Adrenal gland (tissue), 5 donors: ENCODE measurements around the gene DLK2.

Experiments
- POLR2A ChIP-seq, 2 donors: fragments of 450-650 bp; IDR thresholded peaks; one replicate each; pipeline ENCODE4 v1.6.1; 2017; ENCODE audit warnings: antibody characterized with exemption in 2 of 2, mild to moderate bottlenecking in 2 of 2, moderate library complexity in 1 of 2
- TF ChIP-seq, protein P1 (sequence below), 6 experiments: fragments of 450-650 bp in 4 of 6; fragments of 200-600 bp in 2 of 6; sonication (generic) in 1 of 6; IDR thresholded peaks; 1 replicate in 5 of 6; 2 replicates in 1 of 6; pipeline versions ENCODE4 v1.5.1 to v1.8.0; 2016 to 2021; ENCODE audit warnings: antibody characterized with exemption in 6 of 6, mild to moderate bottlenecking in 2 of 6, moderate library complexity in 1 of 6
- donor health status: DM: no; HTN: no; CAD: no.

DNA sequence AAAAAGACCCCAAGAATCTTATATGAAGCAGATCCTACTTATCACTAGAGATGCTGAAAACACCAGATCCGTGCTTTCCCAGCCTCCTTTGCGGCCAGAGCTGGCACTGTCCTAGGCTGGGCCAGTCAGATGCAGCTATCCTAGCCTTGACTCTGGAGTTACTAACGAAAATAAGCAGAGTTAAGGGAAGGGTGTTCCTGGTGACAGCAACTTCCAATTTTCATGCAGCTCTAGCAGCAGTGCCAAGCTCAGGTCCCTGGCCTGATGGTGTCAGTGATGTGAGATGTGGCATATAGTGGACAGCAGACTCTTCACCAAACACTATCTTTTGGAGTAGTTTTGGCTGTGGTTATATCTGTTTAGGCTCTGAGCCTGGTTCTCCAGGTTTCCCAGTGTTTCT, 53.6 kb downstream of the DLK2 start:
- TF ChIP-seq, protein P1, sequence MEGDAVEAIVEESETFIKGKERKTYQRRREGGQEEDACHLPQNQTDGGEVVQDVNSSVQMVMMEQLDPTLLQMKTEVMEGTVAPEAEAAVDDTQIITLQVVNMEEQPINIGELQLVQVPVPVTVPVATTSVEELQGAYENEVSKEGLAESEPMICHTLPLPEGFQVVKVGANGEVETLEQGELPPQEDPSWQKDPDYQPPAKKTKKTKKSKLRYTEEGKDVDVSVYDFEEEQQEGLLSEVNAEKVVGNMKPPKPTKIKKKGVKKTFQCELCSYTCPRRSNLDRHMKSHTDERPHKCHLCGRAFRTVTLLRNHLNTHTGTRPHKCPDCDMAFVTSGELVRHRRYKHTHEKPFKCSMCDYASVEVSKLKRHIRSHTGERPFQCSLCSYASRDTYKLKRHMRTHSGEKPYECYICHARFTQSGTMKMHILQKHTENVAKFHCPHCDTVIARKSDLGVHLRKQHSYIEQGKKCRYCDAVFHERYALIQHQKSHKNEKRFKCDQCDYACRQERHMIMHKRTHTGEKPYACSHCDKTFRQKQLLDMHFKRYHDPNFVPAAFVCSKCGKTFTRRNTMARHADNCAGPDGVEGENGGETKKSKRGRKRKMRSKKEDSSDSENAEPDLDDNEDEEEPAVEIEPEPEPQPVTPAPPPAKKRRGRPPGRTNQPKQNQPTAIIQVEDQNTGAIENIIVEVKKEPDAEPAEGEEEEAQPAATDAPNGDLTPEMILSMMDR (IDR thresholded peaks at IDR 0.05): no peak
- no peak for TF ChIP-seq POLR2A (IDR thresholded peaks at IDR 0.05)
